Left forelimb (tissue), 1 donor: ENCODE measurements around the gene MYH6.
"Not testable (repeated sequence)": the region's sequence is repeated elsewhere in the genome, so short reads cannot be mapped to it uniquely, and the experiment has no call there.

Experiments used
- DNase-seq: peaks from one replicate; pipeline ENCODE4 v3.0.0-alpha.2; 2018; ENCODE audit warnings: low spot score

Gene MYH6

GRCh38 chr14:23414906-23415820 is 7.1 kb upstream of the MYH6 start:
- DNase-seq, result no peak

GRCh38 chr14:23414254-23414653 is 6.2 kb upstream of the MYH6 start:
- DNase-seq, result no peak

- DNase-seq, result no peak
Measured at GRCh38 chr14:23413681-23414080, 5.6 kb upstream of the MYH6 start.

DNA sequence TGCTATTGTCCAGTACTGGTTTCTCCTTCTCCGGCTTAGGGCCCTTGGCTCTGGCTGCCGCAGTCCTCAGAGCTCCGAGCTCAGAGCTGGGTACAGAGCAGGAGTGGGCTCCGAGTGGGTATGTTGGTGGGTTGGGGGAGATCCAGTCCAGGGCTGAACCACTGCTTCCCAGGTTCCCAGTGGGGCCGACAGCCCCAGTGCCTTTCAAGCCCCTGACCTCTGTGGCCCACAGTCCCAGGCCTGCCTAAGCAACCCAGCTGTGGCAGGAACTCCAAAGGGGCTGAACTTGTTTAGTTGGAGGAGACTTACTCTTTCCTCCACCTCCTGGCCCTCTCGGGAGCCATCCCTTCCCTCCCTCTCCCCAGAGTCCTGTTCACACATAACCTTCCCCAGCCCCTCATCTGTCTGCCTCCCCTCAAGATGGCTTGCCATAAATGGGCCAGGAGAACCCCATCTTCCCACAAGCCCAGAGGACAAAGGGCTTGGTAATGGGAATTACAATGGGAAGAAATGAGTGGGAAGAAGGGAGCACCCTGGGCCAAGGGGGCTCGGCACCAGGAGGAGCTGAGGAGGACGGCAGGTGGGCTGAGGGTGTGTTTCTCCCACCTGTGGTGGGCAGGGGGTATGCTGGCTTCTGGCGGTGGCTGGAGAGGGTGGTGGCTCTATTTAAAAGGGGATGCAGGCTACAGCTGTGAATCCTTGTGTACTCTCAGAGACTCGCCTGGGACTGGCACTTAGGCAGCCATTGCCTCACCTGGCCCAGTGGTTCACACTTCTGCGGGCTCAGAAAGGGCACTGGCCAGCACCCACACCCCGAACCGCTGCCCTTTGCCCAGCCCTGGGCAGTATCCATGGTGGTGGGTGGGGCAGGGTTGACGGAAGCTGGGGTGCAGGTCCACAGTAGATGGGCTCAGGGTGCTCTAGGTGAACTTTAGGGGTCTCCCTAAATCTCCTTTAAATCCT is 3.8 kb upstream of the MYH6 start:
- DNase-seq, result no peak

- DNase-seq, result no peak
Measured at GRCh38 chr14:23409966-23410635, 2.0 kb upstream of the MYH6 start.

DNA sequence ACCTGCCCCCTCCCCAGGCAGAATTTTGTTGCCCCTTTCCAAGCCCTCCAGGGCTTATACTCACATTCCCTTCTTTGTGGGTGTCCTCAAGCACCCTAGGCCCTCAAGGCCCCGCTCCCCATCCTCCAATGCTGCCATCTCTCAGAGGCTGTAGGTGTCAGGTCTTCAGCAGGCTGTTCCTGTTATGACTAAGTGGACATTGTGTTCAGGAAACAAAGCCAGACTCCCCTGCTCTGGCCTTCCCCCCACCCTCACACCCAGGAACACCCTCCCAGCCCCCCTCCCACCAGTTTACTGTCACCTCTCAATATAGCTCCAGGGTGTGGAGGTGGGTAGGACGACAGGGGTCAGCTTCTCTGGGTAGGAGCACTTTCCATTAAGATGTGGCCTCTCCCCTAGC is 1.4 kb upstream of the MYH6 start:
- no peak for DNase-seq

- DNase-seq, result no peak
Measured at GRCh38 chr14:23408307-23408630, 196 bp upstream of the MYH6 start.

DNA sequence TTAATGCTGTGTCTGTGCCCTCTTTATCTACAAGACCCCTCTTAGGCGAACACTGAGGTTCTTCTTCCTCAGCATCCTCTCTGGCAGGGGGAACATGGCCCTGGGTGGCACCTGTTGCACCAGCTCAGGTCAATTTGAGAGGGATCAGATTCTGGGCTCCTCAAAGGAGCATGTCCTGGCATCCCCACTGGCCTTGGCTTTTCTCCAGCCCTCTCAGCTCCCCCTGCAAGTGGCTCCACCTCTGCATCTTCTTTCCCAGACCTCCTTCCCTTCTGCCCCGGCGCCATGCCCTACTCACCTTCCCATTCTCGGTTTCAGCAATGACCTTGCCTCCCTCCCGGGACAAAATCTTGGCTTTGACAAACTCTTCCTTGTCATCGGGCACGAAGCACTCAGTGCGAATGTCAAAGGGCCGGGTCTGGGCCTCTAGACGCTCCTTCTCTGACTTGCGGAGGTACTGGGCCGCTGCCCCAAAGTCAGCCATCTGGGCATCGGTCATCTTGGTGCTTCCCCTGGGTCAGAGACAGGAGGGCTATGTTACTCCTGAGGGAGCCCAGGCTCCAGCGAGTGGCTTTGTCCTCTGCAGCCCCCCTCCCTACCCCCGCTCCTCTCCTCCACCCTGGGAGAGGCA is 1.2 kb downstream of the MYH6 start:
- DNase-seq, result no peak

GRCh38 chr14:23406244-23406643 is 1.8 kb downstream of the MYH6 start:
- no peak for DNase-seq

GRCh38 chr14:23405516-23406025 is 2.5 kb downstream of the MYH6 start:
- DNase-seq, result no peak

- DNase-seq, result no peak
Measured at GRCh38 chr14:23405096-23405495, 3.0 kb downstream of the MYH6 start.

DNA sequence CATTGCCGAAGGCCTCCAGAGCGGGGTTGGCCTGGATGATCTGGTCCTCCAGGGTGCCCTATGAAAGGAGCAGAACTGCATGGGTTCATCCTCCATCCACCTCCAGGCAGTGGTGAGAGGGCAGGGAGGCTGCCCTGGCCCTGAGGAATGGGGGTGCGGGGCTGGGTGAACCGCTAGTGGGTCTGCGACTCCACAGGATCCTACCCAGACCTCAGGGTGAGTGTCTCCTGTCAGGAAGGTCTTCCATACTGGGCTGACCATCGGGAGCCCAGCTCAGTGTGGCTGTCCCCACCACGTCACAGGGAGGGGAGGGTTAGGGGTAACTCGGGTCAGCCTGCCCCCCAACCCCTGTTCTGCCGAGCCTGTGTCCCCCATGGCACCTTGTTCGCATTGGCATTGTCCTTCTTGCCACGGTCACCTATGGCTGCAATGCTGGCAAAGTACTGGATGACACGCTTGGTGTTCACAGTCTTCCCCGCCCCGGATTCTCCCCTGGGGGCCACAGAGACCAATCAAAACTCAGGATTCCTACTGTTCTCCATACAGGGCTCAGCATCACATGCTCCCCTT is 3.7 kb downstream of the MYH6 start:
- no peak for DNase-seq

GRCh38 chr14:23403908-23404307 is 4.2 kb downstream of the MYH6 start:
- DNase-seq, result no peak

- DNase-seq, result no peak
Measured at GRCh38 chr14:23403139-23403438, 5.0 kb downstream of the MYH6 start.

DNA sequence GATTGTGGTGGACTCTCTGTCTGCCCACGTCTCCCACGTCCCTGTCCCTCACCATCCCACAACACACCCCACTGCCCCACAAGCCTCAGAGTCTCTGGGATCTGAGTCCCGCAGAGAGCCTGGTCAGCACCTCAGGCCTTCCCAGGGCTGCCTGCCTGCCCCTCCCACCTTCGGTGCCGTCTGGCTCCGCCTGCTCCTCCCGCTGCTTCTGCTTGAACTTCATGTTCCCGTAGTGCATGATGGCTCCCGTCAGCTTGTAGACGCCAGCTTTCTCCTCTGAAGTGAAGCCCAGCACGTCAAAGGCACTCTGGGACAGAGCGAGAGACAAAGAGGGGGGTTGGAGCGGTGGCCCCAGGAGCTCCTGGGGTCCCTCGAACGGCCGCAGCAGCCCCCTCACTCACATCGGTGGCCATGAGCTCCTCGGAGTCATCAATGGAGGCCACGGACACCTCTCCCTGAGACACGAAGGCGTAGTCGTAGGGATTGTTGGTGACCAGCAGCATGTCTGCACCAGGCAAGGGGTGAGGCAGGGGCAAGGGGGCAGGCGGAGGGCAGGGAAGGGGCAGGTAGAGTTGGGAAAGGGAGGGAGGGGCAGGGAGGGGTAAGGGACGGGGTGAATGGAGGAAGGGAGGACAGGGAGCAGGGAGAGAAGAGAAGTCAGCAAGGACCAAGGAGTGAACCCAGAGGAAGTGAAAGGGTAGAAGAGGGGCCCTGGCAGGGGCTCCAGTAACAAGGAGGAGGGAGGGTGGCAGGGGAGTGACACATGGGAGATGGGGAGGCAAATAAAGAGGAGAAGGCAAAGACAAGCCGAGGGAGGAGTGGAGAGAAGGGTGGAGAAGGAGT is 5.6 kb downstream of the MYH6 start:
- no peak for DNase-seq

GRCh38 chr14:23401291-23401690 is 6.8 kb downstream of the MYH6 start:
- no peak for DNase-seq

GRCh38 chr14:23400496-23401149 is 7.5 kb downstream of the MYH6 start:
- not testable (repeated sequence) for DNase-seq

GRCh38 chr14:23399591-23399990 is 8.5 kb downstream of the MYH6 start:
- DNase-seq, result no peak

- DNase-seq, result no peak
Measured at GRCh38 chr14:23399136-23399535, 8.9 kb downstream of the MYH6 start.

DNA sequence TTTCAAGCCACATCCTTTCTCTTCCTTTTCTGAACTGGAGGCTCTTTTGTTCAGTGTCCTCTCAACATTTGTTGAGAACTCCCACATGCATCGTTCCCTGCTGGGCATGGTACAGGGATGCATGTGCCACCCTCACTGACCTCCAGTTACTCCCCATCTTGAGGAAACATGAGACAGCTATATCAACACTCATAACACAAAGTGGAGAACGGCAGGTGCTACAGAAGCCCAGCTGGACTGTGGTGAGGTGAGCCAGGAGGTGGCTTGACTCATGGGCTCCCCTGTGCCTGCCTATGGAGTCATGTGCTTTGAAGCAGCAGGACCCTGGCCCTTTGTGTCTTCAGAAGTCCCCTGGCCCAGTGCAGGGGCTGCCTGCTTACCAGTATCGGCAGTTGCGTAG is 9.7 kb downstream of the MYH6 start:
- DNase-seq, result no peak
